IPS DF 6.9 (cell line): ENCODE data around the gene AKR1C1.
"Not testable (repeated sequence)": the region's sequence is repeated elsewhere in the genome, so short reads cannot be mapped to it uniquely, and the experiment has no call there.

Experiments used
- DNase-seq: peaks from one replicate; pipeline ENCODE4 v3.0.0-alpha.2; 2013; ENCODE audit warnings: low read depth, low spot score
- H3K27ac ChIP-seq: one replicate; pipeline ENCODE4 v1.5.1; 2013; ENCODE audit warnings: low read length, control low read depth
- H3K27me3 ChIP-seq: 2 replicates; pipeline ENCODE4 v1.6.1; 2013; ENCODE audit warnings: mild to moderate bottlenecking, low read length; ENCODE audit not compliant: control insufficient read depth, insufficient read depth
- H3K36me3 ChIP-seq: 2 replicates; pipeline ENCODE4 v1.6.1; 2013; ENCODE audit warnings: low read length; ENCODE audit not compliant: control insufficient read depth, insufficient read depth
- H3K4me1 ChIP-seq: 2 replicates; pipeline ENCODE4 v1.6.1; 2013; ENCODE audit warnings: low read length; ENCODE audit not compliant: control insufficient read depth, insufficient read depth
- H3K4me3 ChIP-seq: 2 replicates; pipeline ENCODE4 v1.5.1; 2013; ENCODE audit warnings: mild to moderate bottlenecking, low read length
- H3K9me3 ChIP-seq: 2 replicates; pipeline ENCODE4 v1.6.1; 2013; ENCODE audit warnings: low read length, inconsistent platforms; ENCODE audit not compliant: control insufficient read depth, insufficient read depth
- WGBS: extraction: QIAGEN DNeasy Blood & Tissue Kit; methylation state at CpG from one replicate; pipeline ENCODE4 v1.1.7; 2013; ENCODE audit warnings: mixed read lengths, missing lambda C conversion rate; ENCODE audit not compliant: insufficient read length, insufficient coverage; 5-methylcytosine and 5-hydroxymethylcytosine counted together

AKR1C1 gene

DNA sequence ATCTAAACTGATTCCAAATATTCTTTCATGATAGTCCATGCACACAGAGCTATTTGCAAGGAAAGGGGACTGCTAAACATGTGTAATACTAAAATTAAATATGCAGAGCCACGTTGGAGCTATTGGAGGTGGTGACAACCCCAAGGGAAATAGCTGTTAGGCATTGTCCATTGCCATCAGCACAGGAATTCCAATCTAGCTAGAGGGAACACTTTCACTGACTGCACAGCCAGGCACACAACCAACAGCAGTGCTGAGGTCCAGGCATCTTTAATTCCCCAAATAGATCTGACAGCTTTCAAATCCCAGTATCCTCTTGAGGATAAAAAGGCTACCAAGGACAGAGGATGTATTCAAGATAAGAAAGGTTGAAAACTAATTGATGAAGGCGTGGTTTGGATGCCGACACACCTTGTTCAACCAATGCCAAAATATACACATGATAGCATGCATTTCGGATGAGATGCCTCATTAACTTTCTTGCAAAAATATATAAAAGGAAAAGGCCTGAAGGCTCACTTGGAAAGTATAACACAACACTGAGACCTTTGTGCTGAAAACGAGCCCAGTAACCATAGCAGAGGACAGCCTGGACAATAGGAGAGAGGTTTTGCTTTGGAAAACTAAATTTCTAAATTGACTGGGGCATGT lies 11.6 kb upstream of the AKR1C1 start:
- H3K4me1 ChIP-seq = not testable (repeated sequence)

DNA sequence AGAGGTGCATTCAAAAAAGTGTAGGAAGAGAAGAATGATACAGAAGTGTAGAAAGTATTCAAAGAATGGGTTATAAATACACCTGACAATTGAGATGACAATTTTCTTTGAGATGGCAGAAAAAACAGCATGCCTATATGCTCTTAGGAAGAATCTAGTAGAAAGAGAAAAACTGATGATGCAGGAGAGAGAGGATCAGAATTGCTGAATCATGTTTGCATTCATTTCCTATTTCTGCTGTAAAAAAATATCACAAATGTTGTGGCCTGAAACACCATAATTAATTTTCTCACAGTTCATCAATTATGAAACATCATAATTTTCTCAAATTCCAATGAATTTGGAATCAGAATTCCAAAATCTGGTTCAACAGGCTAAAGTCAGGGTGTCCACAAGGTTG lies 9.8 kb upstream of the AKR1C1 start:
- DNase-seq = no peak
- Histone ChIP-seq H3K4me3 (no peak overlapping the region), H3K9me3 (no peaks in the 10 kb centered on the region), H3K27ac (no peak overlapping the region), H3K36me3 (no peaks in the 10 kb centered on the region), H3K4me1 (no peaks in the 10 kb centered on the region), H3K27me3 (no peaks in the 10 kb centered on the region)

More for the DNA sequence above, 11.6 kb upstream of the AKR1C1 start:
- no CpG with 5 or more reads among the region's 5 CpGs for WGBS
- not testable (repeated sequence) for H3K27ac ChIP-seq, DNase-seq, H3K27me3 ChIP-seq, H3K36me3 ChIP-seq, H3K9me3 ChIP-seq, H3K4me3 ChIP-seq

DNA sequence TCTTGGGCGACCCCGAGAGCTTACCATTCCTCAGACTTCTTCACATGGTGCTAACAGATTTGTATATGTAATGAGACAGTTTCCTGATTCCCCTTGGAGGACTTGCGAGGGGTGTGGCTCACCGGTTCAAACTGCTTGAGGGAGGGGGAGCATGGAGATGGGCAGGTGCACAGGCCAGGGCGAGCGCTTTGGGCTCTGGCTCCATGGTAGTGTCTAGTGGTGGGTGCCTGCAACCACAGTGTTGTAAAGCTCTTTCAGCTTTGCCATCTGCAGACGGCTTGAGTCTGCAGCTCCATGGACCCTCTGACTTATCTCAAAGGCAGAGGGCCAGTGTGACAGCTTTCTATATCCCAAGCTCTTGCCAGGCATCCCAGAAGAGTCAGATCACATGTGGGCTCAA lies 7.1 kb upstream of the AKR1C1 start:
- H3K4me3 ChIP-seq, H3K27ac ChIP-seq, H3K36me3 ChIP-seq, H3K27me3 ChIP-seq, H3K4me1 ChIP-seq, H3K9me3 ChIP-seq, DNase-seq: not testable (repeated sequence)
- no CpG with 5 or more reads among the region's 7 CpGs for WGBS

DNA sequence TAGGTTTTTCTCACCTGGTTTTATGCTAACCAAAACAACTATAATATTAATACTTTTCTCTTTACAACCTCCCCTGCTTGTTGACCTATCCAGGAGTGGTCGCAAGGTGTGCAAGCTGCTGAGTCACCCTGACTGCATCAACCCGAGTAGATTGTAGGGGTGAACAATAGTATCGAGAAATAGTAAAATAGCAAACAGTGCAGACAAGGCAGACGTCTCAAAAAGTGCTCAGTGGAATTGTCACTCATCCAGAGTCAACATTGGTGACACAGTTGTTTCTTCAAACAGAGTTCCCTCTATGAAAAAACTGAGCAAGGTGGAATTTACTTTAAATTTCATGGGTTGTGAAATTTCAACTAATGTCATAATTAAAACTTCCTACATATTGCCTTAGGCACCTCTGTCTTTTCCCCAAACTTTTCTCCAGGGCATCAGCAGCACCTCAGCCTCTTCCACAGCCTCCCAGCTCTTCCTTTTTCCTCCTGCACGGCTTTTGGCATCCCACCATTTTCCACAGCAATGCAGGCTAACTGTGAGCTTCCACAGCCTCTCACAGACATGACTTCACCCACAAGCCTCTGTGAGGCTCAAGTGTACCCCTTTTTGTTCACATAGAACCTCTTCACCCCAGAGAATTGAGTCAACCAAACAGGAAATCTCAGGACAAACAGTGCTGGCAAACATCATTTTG lies 6.1 kb upstream of the AKR1C1 start:
- WGBS = no CpG with 5 or more reads among the region's 5 CpGs
- not testable (repeated sequence) for H3K27ac ChIP-seq, H3K9me3 ChIP-seq, H3K4me1 ChIP-seq, DNase-seq, H3K4me3 ChIP-seq, H3K27me3 ChIP-seq, H3K36me3 ChIP-seq

DNA sequence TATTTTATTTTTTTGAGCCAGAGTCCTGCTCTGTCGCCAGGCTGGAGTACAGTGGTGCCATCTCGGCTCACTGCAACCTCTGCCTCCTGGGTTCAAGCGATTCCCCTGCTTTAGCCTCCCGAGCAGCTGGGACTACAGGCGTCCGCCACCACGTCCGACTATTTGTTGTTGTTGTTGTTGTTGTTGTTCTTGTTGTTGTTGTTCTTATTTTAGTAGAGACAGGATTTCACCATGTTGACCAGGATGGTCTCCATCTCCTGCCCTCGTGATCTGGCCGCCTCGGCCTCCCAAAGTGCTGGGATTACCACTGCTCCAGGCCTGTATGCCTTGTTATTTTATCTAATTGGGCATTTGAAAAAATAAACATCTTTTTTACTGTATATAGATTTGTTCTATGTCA lies 1.7 kb upstream of the AKR1C1 start:
- not testable (repeated sequence) for H3K27me3 ChIP-seq, H3K4me3 ChIP-seq, DNase-seq, H3K4me1 ChIP-seq, H3K36me3 ChIP-seq, H3K27ac ChIP-seq, H3K9me3 ChIP-seq
- no CpG with 5 or more reads among the region's 11 CpGs for WGBS

DNA sequence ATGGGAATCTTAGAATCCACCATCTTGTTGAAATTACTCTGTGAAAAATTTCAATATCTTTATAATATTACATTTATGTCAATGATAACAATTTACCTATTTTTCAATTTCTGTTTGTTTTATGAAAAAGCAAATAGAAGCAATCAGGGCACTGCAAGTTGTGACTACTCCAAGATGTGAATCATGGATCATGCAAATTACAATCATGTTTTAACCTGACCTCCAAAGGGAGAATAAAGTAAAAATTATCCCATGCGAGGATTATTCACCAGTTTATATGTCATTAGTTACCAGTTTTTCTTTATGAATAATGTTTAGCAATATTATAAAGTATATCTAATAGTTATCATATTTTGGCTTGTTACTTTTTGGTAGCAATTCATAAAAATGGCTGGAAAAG lies 907 bp upstream of the AKR1C1 start:
- not testable (repeated sequence) for DNase-seq, H3K27ac ChIP-seq, H3K27me3 ChIP-seq, H3K4me1 ChIP-seq, H3K4me3 ChIP-seq, H3K36me3 ChIP-seq, H3K9me3 ChIP-seq
- WGBS = no CpG with 5 or more reads among the region's 1 CpG

DNA sequence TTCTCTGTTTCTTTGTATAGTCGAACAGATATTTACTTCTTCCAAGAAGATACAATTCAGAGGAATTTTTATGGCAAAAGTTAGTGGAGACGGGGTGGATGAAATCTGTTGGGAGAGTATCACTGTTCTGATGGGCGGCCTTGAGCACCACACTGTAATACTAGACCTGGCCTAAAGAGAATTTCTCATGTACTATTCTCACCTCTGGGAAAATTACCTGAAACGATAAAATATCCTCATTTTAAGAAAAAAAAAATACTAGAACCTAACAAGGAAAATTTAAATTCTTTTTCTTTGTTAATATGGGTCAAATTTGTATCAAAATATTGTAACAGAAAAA lies 570 bp downstream of the AKR1C1 start:
- H3K4me3 ChIP-seq, H3K9me3 ChIP-seq, H3K36me3 ChIP-seq, DNase-seq, H3K4me1 ChIP-seq, H3K27ac ChIP-seq, H3K27me3 ChIP-seq: not testable (repeated sequence)
- no CpG with 5 or more reads among the region's 4 CpGs for WGBS

DNA sequence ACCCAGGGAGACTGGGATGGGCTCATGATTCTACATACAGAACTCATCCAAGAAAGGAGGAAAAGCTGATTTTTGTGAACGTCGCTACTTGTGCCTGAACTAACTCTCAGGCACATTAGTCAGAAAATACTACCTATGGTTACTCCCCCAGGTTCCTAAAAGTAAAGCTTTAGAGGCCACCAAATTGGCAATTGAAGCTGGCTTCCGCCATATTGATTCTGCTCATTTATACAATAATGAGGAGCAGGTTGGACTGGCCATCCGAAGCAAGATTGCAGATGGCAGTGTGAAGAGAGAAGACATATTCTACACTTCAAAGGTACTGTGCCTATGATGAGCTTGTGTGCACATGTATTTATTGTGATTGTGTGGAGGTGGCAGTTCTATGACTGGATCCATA lies 2.5 kb downstream of the AKR1C1 start:
- no CpG with 5 or more reads among the region's 4 CpGs for WGBS
- not testable (repeated sequence) for H3K27ac ChIP-seq, H3K4me1 ChIP-seq, H3K36me3 ChIP-seq, H3K9me3 ChIP-seq, H3K27me3 ChIP-seq, DNase-seq, H3K4me3 ChIP-seq

DNA sequence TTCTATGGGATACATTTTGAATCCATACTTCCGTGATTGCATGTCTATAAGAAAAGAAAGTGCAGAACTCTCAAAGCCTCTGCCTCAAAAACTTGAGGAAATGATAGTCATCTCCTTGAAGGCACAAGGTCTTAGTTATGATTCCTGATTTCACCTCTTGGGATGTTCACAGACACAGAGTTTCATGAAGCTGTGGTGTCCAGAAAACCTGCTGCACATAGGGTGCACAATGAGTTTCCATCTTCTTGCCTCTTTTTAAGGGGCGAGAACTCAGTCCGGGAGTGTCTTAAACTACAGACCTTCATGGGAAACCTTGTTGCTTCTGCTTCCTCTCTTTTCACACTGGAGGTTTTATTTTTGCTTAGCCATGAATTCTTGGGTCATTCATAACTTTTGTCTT lies 4.0 kb downstream of the AKR1C1 start:
- H3K4me1 ChIP-seq, H3K9me3 ChIP-seq, H3K4me3 ChIP-seq, H3K27me3 ChIP-seq, DNase-seq, H3K36me3 ChIP-seq, H3K27ac ChIP-seq: not testable (repeated sequence)
- no CpG with 5 or more reads among the region's 3 CpGs for WGBS

DNA sequence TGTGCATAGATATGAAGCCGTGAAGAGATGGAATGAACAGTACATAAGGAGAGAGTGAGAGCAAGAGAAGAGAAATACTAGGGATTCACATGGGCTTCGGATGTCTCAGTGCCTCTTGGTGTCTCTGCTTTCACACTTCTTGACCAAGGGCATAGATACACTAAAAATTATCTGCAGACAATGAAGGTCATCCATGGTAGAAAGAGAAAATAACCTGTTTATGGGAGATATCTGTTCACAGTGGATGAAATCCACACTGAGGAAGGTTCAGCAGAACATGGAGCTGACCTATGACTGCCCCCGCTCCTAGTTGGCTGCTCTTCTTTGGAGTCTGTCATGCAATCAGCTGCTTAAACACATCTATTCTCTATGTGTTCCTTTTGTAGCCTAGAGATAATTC lies 6.1 kb downstream of the AKR1C1 start:
- no CpG with 5 or more reads among the region's 3 CpGs for WGBS
- not testable (repeated sequence) for H3K9me3 ChIP-seq, DNase-seq, H3K27me3 ChIP-seq, H3K36me3 ChIP-seq, H3K4me1 ChIP-seq, H3K27ac ChIP-seq, H3K4me3 ChIP-seq

DNA sequence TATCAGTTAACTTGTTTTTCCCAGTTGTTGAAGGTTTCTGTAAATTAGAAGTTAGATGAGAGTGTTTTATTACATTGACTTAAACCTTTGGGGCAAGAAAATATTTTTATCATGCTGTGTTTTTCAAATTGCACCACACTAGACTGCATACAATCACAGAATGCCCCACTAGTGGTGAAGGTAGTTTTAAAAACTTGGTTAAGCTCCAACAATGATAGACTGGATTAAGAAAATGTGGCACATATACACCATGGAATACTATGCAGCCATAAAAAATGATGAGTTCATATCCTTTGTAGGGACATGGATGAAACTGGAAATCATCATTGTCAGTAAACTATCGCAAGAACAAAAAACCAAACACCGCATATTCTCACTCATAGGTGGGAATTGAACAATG lies 7.1 kb downstream of the AKR1C1 start:
- not testable (repeated sequence) for H3K36me3 ChIP-seq, H3K27me3 ChIP-seq, H3K9me3 ChIP-seq, H3K4me3 ChIP-seq, H3K27ac ChIP-seq, DNase-seq, H3K4me1 ChIP-seq
- no CpG with 5 or more reads among the region's 2 CpGs for WGBS
